Measurements from ENCODE around the gene KCNH1.

KCNH1 gene, protein sequence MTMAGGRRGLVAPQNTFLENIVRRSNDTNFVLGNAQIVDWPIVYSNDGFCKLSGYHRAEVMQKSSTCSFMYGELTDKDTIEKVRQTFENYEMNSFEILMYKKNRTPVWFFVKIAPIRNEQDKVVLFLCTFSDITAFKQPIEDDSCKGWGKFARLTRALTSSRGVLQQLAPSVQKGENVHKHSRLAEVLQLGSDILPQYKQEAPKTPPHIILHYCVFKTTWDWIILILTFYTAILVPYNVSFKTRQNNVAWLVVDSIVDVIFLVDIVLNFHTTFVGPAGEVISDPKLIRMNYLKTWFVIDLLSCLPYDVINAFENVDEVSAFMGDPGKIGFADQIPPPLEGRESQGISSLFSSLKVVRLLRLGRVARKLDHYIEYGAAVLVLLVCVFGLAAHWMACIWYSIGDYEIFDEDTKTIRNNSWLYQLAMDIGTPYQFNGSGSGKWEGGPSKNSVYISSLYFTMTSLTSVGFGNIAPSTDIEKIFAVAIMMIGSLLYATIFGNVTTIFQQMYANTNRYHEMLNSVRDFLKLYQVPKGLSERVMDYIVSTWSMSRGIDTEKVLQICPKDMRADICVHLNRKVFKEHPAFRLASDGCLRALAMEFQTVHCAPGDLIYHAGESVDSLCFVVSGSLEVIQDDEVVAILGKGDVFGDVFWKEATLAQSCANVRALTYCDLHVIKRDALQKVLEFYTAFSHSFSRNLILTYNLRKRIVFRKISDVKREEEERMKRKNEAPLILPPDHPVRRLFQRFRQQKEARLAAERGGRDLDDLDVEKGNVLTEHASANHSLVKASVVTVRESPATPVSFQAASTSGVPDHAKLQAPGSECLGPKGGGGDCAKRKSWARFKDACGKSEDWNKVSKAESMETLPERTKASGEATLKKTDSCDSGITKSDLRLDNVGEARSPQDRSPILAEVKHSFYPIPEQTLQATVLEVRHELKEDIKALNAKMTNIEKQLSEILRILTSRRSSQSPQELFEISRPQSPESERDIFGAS

DNA sequence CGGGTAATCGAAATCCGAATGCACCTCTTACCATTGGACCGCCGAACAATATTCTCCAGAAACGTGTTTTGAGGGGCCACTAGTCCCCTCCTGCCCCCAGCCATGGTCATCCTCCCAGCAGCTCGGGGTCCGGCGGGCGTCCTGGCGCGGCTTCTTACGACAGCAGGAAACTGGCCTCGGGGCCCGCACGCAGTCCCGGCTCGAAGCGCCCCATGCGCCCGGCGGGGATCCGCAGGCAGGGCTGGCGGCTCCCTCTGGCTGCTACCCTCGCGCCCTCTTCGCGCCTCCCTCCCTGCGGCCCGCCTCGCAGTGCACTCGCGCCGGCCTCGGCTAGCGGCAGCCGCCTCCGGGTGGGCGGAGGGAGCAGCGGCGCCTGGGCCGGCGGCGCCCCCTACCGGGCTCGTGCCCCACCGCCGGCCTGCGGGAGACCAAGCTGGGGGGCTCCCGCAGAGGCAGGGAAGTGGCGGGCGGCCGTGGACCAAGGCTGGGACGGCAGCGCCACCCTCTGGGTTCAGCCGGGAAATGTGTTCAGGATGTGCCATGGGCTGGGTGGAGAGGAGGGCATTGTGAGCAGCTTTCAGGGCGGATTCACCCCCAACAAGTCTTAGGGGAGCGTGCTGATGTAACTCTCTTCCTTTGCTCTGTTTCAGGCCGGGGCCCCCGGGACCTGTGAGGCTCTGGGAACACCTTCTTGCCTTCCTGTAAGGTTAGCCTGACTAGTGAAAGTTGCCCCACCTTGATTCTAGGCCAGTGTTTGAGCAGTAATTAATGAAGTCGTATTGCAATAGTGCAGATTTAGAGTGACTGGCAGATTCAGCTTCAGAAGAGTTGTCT lies at the start of gene KCNH1:
TSS of gene KCNH1 (minus strand) at position 313 of the 834 bp plus-strand sequence. CDS start at position 110, 203 bp downstream.
- peak; percentile 76 to 77 for DNase-seq (ENCODE audit: extremely low read depth in 1 of 2, low read depth in 1 of 2)

DNA sequence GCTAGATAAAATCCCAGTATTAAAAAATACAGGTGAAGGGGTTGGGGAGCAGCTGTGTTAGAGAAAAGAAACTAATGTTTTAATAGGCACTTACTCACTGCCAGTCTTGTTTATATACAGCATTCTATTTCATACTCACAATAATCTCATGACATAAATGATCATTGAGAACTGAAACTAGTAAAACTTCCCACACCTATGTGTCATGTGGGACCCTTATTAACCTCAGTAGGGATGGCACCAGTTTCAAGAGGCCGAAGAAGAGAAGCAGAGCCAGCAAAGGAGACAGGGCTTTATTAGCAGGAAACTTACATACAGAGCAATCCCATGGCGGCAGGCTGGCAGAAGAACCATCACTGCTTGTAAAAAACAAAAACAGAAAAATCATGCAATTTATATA lies 48.8 kb upstream of the KCNH1 start:
- no peak for DNase-seq (ENCODE audit: extremely low read depth in 1 of 2, low read depth in 1 of 2)

DNA sequence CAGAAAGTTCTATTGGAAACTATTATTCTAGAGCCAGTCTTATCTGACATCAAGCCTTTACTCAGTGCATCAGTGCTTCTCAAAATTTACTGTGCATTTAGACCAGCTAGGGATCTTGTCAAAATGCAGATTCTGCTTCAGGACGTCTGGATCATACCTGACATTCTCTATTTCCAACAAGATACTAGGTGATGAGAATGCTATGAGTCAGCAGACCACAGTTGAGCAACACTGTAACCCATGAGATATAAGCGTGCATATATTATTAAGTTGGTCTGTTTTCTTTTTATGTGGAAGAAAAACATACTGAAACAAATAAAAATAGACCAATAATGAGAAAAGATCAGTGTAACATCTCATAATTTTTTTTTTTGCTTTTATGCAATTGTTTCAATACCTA lies 40.4 kb upstream of the KCNH1 start:
- DNase-seq (ENCODE audit: extremely low read depth in 1 of 2, low read depth in 1 of 2): no peak

DNA sequence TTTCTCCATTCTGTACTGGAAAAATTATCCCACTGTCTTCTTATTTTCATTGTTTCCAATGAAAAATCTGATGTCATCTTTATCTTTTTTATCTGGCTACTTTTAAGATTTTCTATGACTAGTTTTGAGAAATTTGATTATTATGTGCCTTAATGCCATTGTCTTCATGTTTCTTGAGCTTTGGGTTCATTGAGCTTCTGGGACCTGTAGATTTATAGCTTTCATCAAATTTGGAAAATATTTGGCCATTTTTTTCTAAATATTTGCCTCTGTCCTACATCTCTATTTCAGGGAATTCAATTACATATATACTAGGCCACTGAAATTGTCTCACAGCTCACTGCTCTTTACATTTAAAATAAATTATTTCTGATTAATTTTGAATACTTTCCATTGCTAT lies 38.7 kb upstream of the KCNH1 start:
- DNase-seq (ENCODE audit: extremely low read depth in 1 of 2, low read depth in 1 of 2): no peak

DNA sequence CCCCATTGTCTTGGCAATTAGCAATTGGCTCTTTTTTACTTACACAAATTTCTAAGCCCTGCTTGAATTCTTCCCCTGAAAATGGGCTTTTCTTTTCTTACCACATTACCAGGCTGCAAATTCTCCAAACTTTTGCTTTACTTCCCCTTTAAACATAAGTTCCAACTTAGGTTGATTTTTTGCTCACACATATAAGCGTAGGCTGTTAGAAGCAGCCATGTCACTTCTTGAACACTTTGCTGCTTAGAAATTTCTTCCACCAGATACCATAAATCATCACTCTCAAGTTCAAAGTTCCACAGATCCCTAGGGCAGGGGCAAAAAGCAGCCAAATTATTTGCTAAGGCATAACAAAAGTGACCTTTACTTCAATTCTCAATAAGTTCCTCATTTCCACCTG lies 35.4 kb upstream of the KCNH1 start:
- DNase-seq (ENCODE audit: extremely low read depth in 1 of 2, low read depth in 1 of 2): no peak

DNA sequence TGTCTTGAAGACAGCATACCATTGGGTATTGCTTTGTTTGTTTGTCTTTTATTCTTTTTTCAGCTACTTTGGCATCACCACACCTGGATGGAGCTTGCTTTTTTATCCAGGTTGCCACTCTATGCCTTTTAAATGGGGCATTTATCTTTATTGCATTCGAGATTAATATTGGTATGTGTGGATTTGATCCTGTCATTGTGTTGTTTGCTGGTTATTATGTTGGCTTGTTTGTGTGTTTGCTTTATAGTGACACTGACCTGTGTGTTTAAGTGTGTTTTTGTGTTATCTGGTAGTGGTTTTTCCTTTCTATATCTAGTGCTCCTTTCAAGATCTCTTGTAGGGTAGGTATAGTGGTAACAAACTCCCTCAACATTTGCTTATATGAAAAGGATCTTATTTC lies 24.9 kb upstream of the KCNH1 start:
- DNase-seq (ENCODE audit: extremely low read depth in 1 of 2, low read depth in 1 of 2): no peak

DNA sequence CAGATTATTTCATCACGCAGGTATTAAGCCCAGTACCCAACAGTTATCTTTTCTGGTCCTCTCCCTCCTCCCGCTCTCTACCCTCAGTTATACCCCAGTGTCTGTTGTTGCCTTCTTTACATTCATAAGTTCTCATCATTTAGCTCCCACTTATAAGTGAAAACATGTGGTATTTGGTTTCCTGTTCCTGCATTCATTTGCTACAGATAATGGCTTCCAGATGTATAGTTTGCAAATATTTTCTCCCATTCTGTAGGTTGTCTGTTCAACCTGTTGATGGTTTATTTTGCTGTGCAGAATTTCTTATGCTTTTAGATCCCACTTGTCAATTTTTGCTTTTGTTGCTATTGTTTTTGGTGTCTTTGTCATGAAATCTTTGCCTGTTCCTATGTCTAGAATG lies 21.1 kb upstream of the KCNH1 start:
- DNase-seq (ENCODE audit: extremely low read depth in 1 of 2, low read depth in 1 of 2): no peak

DNA sequence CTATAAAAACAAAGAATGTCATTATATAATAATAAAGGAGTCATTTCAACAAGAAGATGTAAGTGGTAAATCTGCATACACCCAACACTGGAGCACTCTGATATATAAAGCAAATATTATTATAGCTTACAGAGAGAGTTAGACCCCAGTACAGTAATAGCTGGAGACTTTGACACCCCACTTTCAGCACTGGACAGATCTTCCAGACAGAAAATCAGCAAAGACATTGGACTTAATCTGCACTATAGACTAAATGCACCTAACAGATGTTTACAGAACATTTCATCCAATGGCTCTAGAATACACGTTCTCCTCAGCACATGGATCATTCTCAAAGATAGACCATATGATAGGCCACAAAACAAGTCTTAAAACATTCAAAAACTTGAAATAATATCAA lies 20.0 kb upstream of the KCNH1 start:
- DNase-seq (ENCODE audit: extremely low read depth in 1 of 2, low read depth in 1 of 2): no peak

DNA sequence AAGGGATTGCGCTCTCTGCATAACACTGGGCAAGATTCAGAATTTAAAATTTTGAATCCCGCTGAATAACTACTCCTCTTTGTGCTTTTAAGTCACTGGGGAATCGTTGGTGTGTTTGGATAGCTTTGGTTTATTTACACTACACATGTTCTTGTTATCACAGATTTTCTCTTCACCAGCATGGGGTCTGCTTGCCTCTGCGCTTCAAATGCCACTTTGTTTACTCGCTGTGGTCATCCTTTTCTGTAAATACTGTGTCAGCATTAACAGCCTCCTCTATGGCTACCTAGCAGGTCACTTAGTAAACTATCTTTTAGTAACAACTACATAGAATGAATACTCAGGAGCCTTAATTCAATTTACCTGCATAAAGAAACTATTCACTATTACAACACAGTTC lies 14.4 kb upstream of the KCNH1 start:
- no peak for DNase-seq (ENCODE audit: extremely low read depth in 1 of 2, low read depth in 1 of 2)

DNA sequence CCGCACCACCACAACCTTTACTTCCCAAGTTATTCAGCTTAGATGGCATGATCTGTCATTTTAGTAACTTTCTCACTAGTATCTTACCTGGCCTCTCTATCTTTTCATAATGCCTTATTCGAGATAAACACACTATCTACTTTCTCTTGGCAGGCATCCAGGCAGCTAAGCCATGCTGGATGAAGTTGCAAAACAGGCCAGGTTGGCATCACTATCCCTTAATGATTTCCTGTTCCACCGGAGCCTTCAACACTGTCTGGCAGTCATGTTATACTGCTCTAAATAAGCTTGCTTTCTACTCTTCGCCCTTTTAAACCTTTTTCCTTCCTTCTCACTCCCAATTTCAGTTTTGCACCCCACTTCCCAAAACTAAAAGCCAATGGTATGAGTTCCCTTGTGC lies 12.0 kb upstream of the KCNH1 start:
- DNase-seq (ENCODE audit: extremely low read depth in 1 of 2, low read depth in 1 of 2): no peak

DNA sequence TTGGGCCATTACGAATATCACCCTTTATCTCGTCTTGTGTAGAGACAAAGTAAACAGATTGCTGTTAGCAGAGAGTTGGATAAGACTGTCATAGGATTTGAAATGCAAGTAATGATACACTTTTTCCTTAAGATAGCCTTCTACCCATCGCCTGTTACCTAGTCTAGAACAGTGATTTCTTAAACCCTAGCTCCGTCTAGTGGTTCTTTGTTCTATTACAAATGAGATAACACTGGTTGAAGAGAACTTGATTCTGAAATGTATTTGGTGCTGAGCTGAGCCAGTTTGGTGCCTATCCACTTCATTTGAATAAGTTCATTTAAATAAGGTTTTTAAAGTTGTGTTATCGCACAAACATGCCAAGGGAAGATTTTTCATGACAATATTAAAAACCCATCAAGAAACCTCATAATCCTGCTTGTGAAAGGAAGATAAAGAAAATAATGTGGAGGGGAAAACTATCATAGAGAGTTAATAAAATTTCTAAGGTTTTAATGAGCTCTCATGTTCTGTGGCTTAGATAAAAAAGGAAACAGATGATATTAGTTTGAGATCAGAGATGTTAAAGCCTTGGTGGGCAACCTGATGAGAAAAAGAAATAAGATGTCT lies 1.5 kb upstream of the KCNH1 start:
- DNase-seq (ENCODE audit: extremely low read depth in 1 of 2, low read depth in 1 of 2): no peak

DNA sequence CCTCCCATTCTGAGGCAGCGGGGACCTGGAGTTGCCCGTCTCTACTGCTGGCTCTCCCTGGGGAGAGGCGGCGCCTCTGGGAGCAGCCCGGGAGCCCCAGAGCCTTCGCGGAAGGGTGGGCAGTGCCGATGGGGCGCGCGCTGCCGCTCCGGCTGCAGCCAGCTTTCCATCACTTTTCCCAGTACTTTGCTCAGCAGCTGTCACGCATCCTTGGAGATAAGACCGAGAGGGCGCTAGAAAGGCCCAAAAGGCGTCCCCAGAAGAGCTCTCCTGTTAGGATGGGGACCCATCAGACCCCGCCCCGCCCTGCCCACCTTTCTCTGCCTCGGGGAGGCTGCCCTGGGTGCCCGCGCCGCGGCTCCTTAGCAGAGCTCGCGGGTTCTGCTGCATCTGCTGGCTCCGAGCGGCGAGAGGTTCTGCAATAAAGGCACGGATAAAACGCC lies 534 bp downstream of the KCNH1 start:
- peak in 1 of 2 donors; percentile 0 for DNase-seq (ENCODE audit: extremely low read depth in 1 of 2, low read depth in 1 of 2)

DNA sequence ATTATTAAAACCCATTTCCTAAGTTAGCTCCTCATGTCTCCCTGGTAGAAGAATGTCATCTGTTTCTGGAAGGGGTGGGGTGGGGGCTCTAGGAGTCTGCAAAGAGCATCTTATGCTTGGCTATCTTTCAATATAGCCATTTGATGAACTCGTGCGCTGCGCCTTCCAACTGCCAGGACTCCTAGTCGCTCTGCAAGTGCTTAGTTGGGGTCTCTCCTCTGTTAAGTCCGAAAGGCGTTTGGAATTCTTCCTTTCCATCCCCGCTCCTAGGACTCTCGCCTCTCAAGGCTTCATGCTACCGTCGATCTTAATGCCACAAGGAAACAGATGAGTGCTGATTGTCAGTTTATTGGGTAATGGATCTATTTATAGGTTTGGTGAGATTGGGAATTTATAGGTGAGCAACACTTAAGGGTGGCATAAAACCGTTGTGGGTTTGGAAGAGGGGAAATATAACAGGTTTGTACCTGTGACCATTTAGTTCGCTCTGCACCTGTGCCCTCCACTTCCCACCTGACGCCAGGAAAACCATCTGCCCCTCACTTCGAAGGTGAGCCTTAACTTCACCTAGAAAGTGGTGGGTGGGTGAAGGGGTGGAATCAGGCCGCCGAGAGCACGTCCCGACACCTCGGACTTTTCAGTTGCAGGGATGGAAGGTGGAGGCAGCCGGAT lies 1.1 kb downstream of the KCNH1 start:
- DNase-seq (ENCODE audit: extremely low read depth in 1 of 2, low read depth in 1 of 2): no peak

DNA sequence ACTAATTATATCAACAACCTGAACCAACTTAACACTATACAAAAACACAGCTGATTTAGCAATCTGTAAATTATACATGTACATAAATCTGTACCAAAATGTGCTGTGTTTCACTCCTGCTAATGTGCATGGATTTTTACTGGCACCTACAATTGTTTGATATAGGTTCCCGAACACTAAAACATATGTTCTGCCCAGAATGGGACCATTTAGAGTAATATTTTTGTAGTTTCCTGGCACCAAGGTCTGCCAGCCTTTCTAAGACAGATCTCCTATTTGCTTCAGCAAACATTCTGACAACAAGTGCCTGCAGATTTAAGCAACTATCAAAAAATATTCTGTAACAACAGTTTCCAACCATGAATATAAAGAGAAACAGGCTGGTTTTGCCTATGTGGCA lies 4.2 kb downstream of the KCNH1 start:
- DNase-seq (ENCODE audit: extremely low read depth in 1 of 2, low read depth in 1 of 2): no peak

DNA sequence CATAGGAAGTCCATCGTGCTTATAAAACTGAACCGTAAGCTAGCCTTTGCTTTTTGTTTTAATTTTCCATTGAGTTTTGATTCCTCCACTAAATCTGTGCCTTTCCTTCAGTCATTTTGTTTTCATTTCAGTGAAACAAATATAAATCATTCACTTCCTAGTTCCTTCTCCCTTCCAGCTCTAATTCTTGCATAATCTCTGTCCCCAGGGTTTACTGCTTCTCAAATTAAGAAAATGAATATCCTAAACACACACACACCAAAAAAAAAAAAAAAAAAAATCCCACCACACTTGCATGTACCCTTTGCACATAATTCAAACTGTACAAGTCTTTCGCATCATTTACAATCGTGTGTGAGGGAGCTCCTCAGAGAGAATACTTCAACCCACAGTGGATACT lies 6.8 kb downstream of the KCNH1 start:
- no peak for DNase-seq (ENCODE audit: extremely low read depth in 1 of 2, low read depth in 1 of 2)

DNA sequence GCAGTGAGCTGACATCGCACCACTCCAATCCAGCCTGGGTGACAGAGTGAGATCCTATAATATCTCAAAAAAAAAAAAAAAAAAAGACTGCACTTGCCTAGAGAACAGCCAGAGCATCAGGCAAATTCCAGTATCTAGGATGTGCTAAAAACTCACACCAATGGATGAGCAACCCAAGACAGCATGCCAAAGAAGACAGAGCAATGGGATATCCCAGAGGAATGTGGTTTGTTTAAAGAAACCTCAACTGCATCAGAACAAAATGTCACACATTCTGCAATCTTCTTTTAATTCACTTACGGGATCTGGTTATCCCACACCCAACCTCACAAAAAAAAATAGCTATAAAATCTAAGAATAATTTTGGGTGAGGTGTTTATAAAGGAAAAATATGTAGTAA lies 7.3 kb downstream of the KCNH1 start:
- no peak for DNase-seq (ENCODE audit: extremely low read depth in 1 of 2, low read depth in 1 of 2)

DNA sequence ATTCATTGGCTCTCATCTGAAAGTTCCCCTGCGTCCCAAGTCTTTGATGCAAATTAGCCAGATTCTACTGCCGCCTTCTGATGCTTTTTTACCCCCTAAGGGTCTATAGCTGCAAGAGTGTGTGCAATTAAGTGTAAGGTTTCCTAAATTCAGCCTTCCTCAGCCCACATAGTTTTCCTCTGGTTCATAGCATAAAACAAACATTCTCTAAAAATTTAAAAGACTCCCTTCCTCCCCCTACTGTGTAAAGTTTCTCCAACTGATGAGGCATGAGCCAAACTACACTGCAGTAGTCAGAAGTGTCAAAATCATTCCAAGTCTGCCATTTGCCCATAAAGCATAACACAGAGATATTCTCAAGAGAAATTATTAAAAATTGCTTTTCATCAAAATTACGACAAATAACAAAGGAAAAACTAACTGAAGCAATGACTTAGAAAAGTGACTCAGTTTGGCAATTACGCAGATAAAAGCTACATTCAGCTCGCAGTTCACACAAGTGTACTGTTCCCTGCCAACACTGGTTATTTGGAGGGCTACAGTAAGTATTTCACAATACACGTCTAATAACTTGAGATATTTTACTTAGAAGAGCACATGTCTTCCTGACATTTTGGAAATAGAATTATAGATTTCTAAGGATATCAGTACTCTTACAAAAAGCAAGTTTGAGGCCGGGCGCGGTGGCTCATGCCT lies 15.4 kb downstream of the KCNH1 start:
- no peak for DNase-seq (ENCODE audit: extremely low read depth in 1 of 2, low read depth in 1 of 2)

DNA sequence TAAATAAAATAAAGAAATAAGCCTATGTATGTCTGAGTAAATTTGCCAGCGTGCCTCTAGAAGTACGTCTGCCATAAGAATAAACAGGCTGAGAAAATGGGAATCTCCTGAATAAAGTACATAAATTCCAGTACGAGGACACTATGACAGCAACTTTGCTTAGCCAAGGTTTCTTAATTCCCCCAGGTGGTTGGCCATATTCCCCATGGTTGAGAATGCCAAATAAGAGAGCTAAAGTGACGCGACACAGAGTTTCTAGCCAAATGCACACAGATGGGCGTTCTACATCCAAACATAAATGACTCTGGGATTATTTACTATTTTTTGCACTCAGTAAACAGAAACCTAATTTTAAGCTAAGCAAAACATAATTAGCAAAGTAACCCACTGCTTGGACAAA lies 19.5 kb downstream of the KCNH1 start:
- DNase-seq (ENCODE audit: extremely low read depth in 1 of 2, low read depth in 1 of 2): no peak

DNA sequence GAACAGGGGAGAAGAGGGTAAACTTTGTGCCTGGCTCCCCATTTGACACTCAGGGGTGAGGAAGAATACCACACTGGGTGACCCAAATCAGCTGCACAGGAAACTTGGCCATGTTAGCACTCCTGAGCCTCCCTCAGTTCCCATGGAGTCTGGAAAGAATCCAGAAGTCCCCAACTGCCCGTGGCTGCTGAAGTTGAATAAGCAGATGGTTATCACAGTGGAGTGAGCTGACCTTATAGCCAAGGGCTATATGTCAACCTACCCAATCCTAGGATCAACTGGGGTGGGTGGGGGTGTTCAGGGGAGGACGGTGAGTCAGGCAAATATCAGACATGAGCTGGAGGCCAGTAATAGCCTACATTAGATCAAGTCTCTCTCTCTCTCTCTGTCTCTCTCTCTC lies 20.4 kb downstream of the KCNH1 start:
- no peak for DNase-seq (ENCODE audit: extremely low read depth in 1 of 2, low read depth in 1 of 2)
